GM21786 (cell line): Measurements from ENCODE around the gene KCNB1.
"Not testable (repeated sequence)": the region's sequence is repeated elsewhere in the genome, so short reads cannot be mapped to it uniquely, and the experiment has no call there.

Source experiments
- ATAC-seq: cut with Tn5 transposase; IDR thresholded peaks from one replicate; pipeline ENCODE4 v1.9.1; 2021; ENCODE audit not compliant: unreplicated experiment

The KCNB1 gene

GRCh38 chr20:49412254-49412653 lies 70.2 kb downstream of the KCNB1 start:
- ATAC-seq, result no peak

- ATAC-seq, result no peak
These were observed 71.1 kb downstream of the KCNB1 start for GRCh38 chr20:49411221-49411925.

GRCh38 chr20:49409975-49410621 lies 72.4 kb downstream of the KCNB1 start:
- ATAC-seq, result not testable (repeated sequence)

GRCh38 chr20:49409302-49409974 lies 73.0 kb downstream of the KCNB1 start:
- no peak for ATAC-seq

GRCh38 chr20:49408509-49409104 lies 73.9 kb downstream of the KCNB1 start:
- ATAC-seq, result no peak

- ATAC-seq, result no peak
These were observed 75.8 kb downstream of the KCNB1 start for GRCh38 chr20:49406666-49407065.

- ATAC-seq, result no peak
These were observed 76.8 kb downstream of the KCNB1 start for GRCh38 chr20:49405696-49406095.

GRCh38 chr20:49405062-49405683 lies 77.3 kb downstream of the KCNB1 start:
- no peak for ATAC-seq

- ATAC-seq, result no peak
These were observed 78.0 kb downstream of the KCNB1 start for GRCh38 chr20:49404461-49404860.

- no peak for ATAC-seq
These were observed 78.6 kb downstream of the KCNB1 start for GRCh38 chr20:49403911-49404310.

GRCh38 chr20:49403012-49403411 lies 79.5 kb downstream of the KCNB1 start:
- ATAC-seq, result no peak

- no peak for ATAC-seq
These were observed 81.6 kb downstream of the KCNB1 start for GRCh38 chr20:49400904-49401303.

- no peak for ATAC-seq
These were observed 82.1 kb downstream of the KCNB1 start for GRCh38 chr20:49400410-49400809.

- no peak for ATAC-seq
These were observed 83.1 kb downstream of the KCNB1 start for GRCh38 chr20:49399329-49399728.

GRCh38 chr20:49398401-49399144 lies 83.9 kb downstream of the KCNB1 start:
- ATAC-seq, result no peak

GRCh38 chr20:49397525-49397924 lies 84.9 kb downstream of the KCNB1 start:
- ATAC-seq, result no peak

GRCh38 chr20:49396230-49396629 lies 86.2 kb downstream of the KCNB1 start:
- ATAC-seq, result no peak

GRCh38 chr20:49395659-49396058 lies 86.8 kb downstream of the KCNB1 start:
- no peak for ATAC-seq

GRCh38 chr20:49395183-49395582 lies 87.3 kb downstream of the KCNB1 start:
- ATAC-seq, result no peak

- ATAC-seq, result no peak
These were observed 87.7 kb downstream of the KCNB1 start for GRCh38 chr20:49394757-49395156.

- no peak for ATAC-seq
These were observed 88.2 kb downstream of the KCNB1 start for GRCh38 chr20:49394264-49394663.
